ENCODE measurements around the gene YTHDC1. TPM values are rescaled to one million over a fixed set of nuclear protein-coding genes. Genes with fewer than 3 reads are reported as not detected.

YTHDC1 gene
- total RNA-seq, 1 donor from 2014 or later = 46.2 TPM

DNA sequence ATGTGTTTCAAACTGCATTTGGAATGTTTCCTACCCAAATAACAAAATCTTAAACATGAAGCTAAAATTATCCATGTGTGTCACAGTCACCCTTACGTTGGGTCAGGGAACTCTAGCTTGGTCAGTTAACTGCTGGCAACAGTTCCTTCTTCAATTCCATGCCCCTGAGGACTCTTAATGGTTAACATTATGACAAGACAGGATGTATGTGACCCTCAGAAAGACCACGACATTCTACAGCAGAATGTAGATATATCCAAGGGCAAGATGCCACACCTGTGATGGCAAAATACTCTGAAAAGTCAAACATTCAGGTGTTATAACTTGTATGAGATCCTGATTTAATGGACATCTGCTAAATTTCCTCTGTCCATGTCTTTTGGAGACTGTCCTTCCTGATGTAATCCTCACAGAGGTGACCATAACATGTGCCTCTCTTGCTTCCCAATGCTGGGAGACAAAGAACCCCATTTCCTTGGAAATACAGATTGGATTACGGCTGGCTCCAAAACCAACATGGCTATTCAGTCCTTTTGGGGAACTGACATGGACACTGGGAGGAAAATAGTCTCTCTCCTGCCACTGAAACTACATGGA is 39.1 kb downstream of the YTHDC1 start:
- H3K27ac ChIP-seq (replicated peaks) = no peak overlapping the region
- intact Hi-C loops (cut with micrococcal nuclease) = no loop called here
- H3K4me1 ChIP-seq = no peaks in the 10 kb centered on the region
- H3K27me3 ChIP-seq (ENCODE audit: low read depth) = no peaks in the 10 kb centered on the region
- H3K4me3 ChIP-seq = no peak overlapping the region
- DNase-seq = no peak
- no peaks in the 10 kb centered on the region for H3K9me3 ChIP-seq (replicated peaks)
- TF ChIP-seq, protein P1, sequence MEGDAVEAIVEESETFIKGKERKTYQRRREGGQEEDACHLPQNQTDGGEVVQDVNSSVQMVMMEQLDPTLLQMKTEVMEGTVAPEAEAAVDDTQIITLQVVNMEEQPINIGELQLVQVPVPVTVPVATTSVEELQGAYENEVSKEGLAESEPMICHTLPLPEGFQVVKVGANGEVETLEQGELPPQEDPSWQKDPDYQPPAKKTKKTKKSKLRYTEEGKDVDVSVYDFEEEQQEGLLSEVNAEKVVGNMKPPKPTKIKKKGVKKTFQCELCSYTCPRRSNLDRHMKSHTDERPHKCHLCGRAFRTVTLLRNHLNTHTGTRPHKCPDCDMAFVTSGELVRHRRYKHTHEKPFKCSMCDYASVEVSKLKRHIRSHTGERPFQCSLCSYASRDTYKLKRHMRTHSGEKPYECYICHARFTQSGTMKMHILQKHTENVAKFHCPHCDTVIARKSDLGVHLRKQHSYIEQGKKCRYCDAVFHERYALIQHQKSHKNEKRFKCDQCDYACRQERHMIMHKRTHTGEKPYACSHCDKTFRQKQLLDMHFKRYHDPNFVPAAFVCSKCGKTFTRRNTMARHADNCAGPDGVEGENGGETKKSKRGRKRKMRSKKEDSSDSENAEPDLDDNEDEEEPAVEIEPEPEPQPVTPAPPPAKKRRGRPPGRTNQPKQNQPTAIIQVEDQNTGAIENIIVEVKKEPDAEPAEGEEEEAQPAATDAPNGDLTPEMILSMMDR (IDR thresholded peaks at IDR 0.05; ENCODE audit: borderline replicate concordance) = no peak
- peaks cover 43% of the 10 kb centered on the region for H3K36me3 ChIP-seq

DNA sequence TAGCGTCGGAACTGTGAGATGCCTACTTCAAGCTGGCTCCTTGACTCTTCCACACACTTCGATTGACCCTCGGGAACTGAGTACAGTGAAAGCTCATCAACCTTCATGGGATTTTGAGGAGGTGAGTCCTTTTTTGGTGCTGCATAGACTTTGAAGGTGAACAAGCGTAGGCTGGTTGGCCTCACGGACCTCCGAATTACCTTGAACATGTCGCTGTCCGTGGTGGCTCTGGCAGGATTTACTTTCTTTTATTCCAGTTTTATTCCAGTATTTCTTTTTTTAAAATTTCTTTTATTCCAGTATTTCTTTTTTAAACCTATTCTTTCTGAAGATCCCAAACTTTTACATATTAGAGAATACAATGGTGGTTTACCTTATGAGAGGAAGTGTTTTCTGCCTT is 45.2 kb downstream of the YTHDC1 start:
- TF ChIP-seq, protein P1 (IDR thresholded peaks at IDR 0.05; ENCODE audit: borderline replicate concordance) = no peak
- H3K27me3 ChIP-seq (ENCODE audit: low read depth) = peaks cover 3% of the 10 kb centered on the region
- no peak overlapping the region for H3K4me3 ChIP-seq
- intact Hi-C loops (cut with micrococcal nuclease) = no loop called here
- H3K27ac ChIP-seq (replicated peaks) = no peak overlapping the region
- no peak for DNase-seq
- no peaks in the 10 kb centered on the region for H3K4me1 ChIP-seq
- H3K36me3 ChIP-seq = no peaks in the 10 kb centered on the region
- no peaks in the 10 kb centered on the region for H3K9me3 ChIP-seq (replicated peaks)

DNA sequence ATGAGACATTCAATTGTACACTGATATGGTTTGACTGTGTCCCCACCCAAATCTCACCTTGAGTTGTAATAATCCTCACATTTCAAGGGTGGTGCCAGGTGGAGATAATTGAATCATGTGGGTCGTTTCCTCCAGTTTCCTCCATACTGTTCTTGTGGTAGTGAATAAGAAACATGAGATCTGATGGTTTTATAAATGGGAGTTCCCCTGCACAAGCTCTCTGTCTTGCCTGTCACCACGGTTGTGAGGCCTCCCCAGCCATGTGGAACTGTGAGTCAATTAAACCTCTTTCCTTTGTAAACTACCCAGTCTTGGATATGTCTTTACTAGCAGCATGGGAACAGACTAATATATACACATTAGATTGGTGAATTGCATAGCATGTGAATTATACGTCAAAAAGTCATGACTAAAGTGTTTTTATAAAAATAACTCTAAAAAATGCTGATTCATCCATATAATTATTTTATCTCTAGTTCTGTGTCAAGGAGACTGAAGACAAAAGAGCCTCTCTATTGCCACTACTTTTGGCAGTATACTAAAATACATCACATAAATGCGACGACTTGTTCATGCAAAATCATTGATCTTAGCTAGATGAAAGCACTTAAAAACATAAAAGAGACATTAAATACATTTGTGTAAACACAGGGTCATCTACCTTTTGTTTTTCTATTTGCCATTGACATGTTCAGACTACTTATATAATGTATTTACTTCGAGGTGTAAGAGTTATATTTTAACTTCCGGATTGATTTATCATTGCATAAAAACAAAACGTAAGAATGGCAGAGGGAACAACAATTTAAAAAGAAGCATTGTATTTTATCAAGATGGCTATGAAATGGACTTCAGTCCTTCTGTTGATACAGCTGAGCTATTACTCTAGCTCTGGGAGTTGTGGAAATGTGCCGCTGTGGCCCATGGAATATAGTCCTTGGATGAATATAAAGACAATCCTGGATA is 50.1 kb downstream of the YTHDC1 start:
- DNase-seq = no peak
- Histone ChIP-seq H3K27ac (replicated peaks) (no peak overlapping the region), H3K36me3 (no peaks in the 10 kb centered on the region), H3K27me3 (ENCODE audit: low read depth) (peaks cover 3% of the 10 kb centered on the region), H3K9me3 (replicated peaks) (no peaks in the 10 kb centered on the region), H3K4me3 (no peak overlapping the region), H3K4me1 (no peaks in the 10 kb centered on the region)
- TF ChIP-seq, protein P1 (IDR thresholded peaks at IDR 0.05; ENCODE audit: borderline replicate concordance) = no peak
- intact Hi-C loops (cut with micrococcal nuclease) = no loop called here

DNA sequence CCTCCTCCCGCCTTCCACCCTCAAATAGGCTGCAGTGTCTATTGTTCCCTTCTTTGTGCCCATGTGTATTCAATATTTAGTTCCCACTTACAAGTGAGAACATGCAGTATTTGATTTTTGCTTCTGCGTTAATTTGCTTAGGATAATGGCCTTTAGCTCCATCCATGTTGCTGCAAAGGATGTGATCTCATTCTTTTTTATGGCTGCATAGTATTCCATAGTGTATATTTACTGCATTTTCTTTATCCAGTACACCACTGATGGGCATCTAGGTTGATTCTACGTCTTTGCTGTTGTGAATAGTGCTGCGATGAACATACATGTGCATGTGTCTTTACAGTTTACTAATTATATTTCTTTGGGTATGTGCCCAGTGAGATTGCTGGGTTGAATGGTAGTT is 52.8 kb downstream of the YTHDC1 start:
- TF ChIP-seq, protein P1 (IDR thresholded peaks at IDR 0.05; ENCODE audit: borderline replicate concordance) = no peak
- Histone ChIP-seq H3K36me3 (no peaks in the 10 kb centered on the region), H3K27me3 (ENCODE audit: low read depth) (no peaks in the 10 kb centered on the region), H3K4me1 (no peaks in the 10 kb centered on the region), H3K9me3 (replicated peaks) (no peaks in the 10 kb centered on the region), H3K27ac (replicated peaks) (no peak overlapping the region), H3K4me3 (no peak overlapping the region)
- DNase-seq = no peak
- intact Hi-C loops (cut with micrococcal nuclease) = no loop called here

DNA sequence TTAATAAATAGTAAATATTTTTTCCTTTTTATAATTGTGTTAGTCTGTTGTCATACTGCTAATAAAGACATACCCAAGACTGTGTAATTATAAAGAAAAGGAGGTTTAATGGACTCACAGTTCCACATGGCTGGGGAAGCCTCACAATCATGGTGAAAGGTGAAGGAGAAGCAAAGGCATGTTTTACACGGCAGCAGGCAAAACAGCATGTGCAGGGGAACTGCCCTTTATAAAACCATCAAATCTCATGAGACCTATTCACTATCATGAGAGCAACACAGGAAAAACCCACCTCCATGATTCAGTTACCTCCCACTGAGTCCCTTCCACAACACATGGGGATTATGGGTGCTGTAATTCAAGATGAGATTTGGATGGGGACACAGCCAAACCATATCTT is 58.6 kb downstream of the YTHDC1 start:
- TF ChIP-seq, protein P1 (IDR thresholded peaks at IDR 0.05; ENCODE audit: borderline replicate concordance) = no peak
- no peak for DNase-seq
- H3K9me3 ChIP-seq (replicated peaks) = no peaks in the 10 kb centered on the region
- H3K4me1 ChIP-seq = no peaks in the 10 kb centered on the region
- intact Hi-C loops (cut with micrococcal nuclease) = no loop called here
- H3K27me3 ChIP-seq (ENCODE audit: low read depth) = no peaks in the 10 kb centered on the region
- no peak overlapping the region for H3K4me3 ChIP-seq
- H3K36me3 ChIP-seq = no peaks in the 10 kb centered on the region
- no peak overlapping the region for H3K27ac ChIP-seq (replicated peaks)

All from left ventricle myocardium inferior (tissue), 1 donor.